HG03565 (cell line): ENCODE data around the gene IGSF8.
"Not testable (repeated sequence)": the region's sequence is repeated elsewhere in the genome, so short reads cannot be mapped to it uniquely, and the experiment has no call there.

Source experiments
- ATAC-seq: cut with Tn5 transposase; IDR thresholded peaks from one replicate; pipeline ENCODE4 v1.9.1; 2021; ENCODE audit warnings: mild to moderate bottlenecking, moderate library complexity; ENCODE audit not compliant: unreplicated experiment

The IGSF8 gene

DNA sequence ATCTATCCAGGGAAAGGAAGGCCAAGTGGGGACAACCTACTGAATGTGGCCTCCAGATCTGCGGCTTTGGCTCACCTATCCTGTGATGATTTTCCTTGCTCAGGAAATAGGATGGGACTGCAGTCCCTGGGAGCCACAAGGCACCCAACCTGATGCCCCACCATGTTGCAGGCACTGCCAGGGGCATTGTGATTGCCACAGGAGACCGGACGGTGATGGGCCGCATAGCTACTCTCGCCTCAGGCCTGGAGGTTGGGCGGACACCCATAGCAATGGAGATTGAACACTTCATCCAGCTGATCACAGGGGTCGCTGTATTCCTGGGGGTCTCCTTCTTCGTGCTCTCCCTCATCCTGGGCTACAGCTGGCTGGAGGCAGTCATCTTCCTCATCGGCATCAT is 29.0 kb upstream of the IGSF8 start:
- no peak for ATAC-seq

DNA sequence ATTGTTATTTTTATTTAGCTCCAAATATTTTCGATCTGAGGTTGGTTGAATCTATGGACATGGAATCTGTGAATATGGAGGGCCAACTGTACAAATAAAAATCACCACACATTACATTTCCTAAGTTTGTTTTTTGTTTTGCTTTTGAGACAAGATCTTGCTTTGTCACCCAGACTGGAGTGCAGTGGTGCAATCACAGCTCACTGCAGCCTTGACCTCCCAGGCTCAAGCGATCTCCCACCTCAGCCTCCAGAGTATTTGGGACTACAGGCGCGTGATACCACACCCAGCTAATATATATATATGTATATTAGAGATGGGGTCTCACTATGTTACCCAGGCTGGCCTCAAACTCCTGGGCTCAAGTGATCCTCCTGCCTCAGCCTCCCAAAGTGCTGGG is 27.9 kb upstream of the IGSF8 start:
- ATAC-seq, result not testable (repeated sequence)

DNA sequence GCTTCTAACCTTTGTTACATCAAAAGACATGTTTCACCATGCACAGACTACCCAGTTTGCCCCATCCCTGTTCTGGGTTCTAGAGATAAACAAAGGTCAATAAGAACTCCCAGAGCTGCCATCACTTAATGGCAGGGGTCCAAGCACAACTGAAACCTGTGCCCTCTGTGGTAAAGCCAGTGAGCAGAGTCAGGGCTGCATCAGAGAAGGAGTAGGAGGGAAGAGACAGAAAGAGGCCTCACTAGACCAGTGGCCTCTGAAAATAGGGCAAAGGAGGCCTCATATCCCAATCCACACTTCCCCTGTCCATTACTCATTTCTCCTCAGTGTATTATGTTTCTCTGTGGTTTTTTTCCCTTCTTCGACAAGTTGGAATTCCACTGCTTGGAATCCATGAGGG is 27.3 kb upstream of the IGSF8 start:
- no peak for ATAC-seq

DNA sequence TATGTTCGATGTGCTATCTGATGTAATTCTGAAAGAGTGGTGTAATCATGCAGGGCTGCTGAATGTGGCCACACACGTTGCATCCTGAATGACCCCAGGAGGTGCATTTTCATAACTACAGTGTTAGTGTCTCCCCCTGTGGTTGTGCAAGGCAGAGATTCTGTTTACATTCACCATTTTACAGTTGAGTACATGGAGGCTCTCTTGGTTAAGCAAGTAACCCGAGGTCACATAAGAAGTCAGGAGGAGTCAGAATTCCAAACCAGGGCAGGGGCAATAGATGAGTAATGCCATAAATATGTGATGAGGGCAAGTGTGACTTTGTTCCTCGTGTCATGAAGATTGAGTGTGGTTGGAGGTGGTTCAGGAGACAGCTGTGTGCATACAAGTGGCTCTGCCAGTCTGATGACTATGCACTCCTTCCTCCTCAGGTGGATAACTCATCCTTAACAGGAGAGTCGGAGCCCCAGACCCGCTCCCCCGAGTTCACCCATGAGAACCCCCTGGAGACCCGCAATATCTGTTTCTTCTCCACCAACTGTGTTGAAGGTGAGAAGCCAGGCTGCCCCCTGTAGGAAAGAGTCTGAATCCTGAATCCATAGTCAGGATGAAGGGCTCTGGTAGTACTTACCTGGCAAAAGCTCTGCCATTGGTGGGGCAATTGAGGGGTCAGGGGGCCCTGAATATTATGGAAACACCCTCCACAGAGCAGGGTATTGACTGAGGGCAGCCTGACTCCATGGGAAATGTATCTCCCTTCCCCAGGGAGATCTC is 26.5 kb upstream of the IGSF8 start:
- ATAC-seq, result no peak

DNA sequence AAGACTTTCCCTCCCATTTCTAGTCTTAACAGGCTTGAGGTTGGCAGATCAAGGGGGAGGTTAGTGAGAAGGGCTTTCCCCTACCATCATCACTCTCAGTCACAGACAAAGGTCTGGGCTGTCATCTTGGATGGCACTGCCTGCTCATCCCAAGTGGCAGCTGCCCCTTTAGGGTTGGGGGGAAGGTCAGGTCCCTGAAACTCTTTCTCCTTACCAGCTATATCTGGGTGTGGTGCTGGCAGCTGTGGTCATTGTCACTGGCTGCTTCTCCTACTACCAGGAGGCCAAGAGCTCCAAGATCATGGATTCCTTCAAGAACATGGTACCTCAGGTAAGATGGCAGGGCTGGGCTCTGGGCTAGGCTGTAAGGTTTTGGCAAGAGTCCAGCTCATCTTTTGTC is 25.3 kb upstream of the IGSF8 start:
- ATAC-seq, result no peak

DNA sequence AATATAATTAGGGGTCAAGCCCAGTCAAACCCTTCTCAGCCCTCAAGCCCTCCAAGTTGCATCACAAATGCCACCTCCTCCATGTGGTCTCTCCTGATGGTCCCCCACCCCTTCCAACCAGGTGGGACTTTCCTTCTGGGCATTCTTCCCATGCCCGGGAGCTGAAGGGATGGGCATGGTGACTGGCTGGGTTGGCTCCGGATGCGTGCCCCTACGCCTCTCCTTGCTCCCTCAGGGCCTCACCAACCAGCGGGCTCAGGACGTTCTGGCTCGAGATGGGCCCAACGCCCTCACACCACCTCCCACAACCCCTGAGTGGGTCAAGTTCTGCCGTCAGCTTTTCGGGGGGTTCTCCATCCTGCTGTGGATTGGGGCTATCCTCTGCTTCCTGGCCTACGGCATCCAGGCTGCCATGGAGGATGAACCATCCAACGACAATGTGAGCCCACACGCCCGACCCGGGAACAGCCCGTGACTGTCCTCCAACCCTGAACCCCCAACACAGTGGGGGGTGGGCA is 24.6 kb upstream of the IGSF8 start:
- ATAC-seq, result no peak

DNA sequence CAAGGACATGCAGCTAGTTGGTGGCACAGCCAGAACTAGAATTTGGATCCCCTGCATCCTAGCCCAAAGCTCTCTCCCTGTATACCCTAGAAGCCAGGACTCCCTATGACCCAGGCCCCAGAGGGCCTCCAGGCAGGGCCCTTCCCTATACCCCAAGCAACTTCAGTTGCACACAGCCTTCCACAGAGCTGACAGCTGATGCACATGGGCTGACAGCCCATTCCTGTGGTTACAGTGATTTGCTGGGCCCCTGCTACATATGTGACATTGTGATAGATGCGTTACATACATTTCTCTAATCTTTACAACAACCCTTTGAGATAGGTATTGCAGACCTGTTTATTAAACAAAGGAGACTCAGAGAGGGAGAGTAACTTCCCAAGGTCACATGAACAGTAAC is 23.0 kb upstream of the IGSF8 start:
- ATAC-seq, result no peak

DNA sequence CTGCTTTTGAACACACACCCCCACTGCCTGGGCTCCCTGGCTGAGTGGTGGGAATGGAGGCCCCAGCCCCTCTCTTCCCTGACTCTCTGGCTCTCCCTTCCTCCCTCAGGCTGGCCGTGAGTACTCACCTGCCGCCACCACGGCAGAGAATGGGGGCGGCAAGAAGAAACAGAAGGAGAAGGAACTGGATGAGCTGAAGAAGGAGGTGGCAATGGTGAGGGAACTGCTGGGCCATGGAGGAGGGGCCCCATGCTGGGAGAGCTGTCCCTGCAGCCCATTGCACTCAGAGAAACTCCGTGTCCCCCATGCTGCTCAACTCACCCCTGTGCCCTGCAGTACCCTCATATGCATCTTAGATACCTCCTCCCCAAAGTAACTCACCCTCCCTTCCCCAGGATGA is 22.4 kb upstream of the IGSF8 start:
- no peak for ATAC-seq

DNA sequence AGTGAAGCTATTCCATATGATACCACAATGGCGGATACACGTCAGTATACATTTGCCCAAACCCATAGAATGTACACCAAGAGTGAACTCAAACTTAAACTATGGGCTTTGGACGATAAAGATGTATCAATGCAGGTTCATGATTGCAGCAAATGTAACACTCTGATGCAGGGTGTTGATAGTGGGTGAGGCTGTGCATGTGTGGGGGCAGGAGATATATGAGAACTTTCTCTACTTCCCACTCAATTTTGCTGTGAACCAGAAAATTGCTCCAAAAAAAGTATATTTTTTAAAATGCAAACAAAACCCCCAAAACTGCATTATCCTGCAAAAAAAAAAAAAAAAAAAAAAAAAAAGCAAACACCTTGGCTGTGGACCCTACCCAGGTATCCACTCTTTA is 20.5 kb upstream of the IGSF8 start:
- ATAC-seq, result no peak

DNA sequence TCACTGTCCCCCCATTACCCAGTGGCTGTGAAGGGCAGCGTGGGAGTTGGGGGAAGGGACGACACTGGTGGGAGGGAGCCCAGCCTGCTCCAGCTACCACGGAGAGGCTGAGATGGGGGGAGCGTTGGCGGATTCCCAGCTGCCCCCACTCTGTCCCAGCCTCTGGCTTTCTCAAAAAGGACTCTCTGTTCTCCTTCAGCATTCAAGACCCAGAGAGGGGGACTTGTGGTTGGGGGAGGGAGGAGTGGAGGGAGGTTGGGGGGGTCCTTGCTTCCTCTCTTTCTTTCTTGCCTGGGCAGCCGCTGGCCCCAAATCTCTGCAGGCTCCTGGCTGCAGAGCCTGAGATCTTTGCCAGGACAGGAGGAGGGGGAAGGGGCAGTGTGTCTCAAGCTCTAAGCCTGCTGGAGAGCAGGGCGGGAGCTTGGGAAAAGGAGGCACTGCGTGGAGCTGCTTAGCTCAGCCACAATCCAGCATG is 19.3 kb upstream of the IGSF8 start:
- ATAC-seq, result no peak

DNA sequence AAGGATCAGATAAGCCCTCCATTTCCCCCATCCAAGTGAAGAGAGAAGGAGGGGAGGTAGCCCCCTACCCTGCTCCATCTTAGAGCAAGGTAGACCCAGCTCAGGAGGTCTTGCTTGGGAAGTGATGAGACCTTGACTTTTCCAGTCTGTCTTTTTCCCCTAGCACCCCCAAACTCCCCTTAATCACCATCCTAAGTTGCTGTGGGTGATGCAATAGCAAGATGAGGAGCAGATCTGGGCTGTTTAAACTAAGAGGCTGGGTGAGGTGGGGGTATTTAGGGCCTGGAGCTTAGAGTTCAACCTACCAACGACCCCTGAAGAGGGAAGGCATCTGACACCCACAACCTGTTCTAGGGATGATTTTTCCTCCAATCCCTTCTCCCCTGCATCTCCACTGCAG is 18.9 kb upstream of the IGSF8 start:
- no peak for ATAC-seq

DNA sequence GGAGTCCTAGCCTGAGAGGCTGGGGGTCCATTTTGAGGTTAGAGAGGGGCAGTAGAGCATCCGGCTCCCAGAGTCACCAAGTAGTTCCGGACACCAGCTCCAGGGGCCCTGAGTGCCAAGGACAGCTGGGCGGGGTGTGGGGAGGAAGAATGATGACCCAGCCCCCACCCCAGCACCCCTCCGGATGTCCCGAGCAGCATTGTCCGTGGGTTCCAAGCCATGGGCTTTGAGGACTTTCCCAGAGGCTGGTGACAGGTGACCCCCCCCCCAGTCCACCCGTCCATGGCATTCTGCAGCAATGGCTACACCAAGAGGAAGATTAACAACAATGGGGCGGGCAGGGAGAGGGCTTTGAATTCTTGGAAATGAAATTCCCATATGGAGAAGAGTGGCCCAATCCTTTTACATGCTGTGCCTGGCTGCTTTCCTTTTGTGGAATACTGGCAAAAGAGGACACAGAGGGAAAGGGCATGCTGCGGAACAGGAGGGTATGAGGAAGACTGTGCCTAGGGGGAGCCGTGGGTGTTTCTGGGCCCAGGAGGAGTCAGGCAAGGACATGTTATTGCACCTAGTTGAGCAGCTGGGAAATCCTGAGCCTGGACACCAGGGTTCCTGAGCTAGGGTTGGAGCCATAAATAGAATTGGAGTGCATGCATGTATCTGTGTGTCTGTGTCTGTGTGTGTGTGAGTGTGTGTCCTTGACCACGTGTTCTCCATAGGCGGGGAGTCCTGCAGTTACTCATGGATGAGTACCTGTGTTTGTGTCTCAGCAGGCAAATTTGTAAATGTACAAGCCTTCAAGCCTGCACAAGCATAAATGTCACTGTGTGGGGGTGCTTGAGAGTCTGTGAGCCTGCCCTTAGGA is 18.1 kb upstream of the IGSF8 start:
- no peak for ATAC-seq

DNA sequence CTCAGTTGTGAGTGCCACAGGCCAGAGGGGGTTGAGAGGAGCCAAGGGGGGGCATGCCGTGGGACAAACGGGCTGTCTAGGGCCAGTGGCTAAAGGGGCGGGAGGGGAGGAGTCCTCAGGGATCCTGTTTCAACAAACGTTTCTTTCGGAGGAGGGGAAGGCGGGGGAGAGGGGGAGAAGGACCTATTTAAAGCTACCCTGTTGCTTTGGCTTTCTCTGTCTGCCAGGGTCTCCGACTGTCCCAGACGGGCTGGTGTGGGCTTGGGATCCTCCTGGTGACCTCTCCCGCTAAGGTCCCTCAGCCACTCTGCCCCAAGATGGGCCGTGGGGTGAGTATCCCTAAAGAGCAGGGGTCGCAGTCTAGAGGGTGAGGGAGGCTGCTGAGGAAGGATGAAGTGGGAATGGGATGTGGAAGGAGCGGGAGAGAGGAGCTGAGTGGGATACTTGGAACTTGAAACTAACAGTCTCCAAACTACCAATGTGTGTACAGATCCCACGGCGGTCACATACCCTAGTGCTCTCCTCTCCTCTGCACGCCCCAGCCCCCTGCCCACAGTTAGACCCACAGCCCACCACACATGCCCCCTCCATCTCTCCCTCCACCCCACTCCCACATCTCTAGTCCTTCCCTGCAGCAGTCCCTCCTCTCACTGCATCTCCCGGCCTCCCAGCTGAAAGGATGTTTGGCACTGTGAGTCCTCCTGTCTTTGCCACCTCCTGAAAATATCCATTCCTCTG is 17.3 kb upstream of the IGSF8 start, which contains the start of gene ATP1A2:
Gene ATP1A2, plus strand, starts transcription at position 215 of the 738 bp plus-strand sequence. Its CDS starts 103 bp downstream, at position 318.
- no peak for ATAC-seq

DNA sequence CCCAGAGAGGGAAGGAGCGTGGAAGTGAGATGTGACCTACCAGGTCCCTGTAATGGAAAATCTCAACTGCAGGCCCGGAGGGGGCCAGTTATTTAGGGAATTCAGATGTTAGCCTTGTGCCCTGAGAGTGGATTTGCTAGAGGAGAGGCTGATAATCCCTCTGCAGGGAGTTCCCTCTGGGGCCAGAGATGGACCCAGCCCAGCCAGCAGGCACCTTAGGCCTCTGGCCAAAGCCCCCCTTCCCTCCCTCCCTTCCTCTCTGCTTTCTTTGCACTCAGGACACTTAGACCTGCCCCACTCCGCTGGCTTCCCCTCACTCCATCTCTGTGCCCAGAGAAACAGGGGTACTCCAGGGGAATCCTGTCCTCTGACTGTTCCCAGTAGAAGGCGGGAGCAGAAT is 15.7 kb upstream of the IGSF8 start:
- no peak for ATAC-seq

DNA sequence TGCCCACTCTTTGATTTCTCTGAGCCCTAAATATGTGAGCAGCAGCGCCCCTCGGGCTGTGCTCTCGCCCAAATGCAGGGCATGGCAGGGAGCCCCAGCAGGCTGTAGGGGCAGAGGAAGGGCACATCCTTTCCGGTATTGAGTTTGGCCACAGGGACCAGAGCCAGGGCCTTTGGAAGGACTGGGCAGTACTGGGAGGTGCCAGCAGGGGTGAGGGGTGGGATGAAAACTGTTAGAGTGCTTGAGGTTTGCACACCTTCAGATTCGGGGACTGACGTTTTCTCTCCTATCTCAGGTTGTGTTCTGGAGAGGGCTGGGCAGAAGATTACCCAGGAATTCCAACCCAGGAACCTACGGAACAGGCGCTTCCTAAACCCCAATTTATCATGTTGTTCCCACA is 15.0 kb upstream of the IGSF8 start:
- ATAC-seq, result no peak

DNA sequence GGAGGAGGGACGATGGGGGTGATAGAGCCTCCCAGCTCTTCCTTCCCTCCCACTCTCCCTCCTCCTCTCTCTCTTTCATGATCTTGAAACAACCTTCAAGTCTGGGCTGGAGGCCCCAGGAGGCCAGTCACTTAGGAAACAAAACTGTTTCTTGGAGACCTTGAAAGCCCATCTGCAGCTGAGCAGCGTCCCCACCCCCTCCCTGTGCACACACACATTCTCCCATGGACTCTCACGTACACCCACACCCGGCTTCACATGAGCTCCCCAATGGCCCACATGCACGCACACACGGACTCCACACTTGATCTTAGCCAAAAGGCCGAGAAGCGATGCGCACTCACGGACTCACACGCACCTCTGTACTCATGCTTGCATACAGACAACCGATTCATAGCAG is 13.9 kb upstream of the IGSF8 start:
- no peak for ATAC-seq

DNA sequence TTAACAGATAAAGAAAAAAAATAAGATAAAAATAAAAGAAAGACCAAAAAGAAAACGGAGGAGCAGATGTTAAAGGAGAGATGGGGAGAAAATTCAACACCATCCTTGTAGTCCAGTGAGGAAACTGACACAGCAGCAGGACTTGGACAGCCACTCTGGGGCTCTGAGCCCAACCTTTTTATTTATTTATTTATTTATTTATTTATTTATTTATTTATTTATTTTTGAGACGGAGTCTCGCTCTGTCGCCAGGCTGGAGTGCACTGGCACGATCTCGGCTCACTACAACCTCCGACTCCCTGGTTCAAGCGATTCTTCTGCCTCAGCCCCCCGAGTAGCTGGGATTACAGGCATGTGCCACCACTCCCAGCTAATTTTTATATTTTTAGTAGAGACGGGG is 13.0 kb upstream of the IGSF8 start:
- ATAC-seq, result not testable (repeated sequence)

DNA sequence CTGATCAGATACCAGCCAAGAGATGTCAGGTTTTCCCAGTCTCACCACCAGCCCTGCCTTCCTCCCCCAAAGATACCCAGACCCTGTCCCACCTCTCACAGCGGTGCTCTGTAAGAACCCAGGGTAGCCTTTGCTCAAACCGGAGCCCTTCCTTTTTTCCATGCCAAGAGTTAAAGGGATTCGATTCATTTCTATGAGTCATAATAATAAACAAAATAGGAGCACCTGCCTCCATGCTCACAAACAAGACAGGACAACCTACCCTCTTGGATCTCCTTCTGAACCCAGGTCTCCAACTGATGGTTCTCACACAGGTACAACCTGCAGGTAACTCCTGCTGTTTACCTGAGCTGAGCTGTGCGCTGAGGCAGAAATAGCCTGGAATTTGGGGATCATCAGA is 11.3 kb upstream of the IGSF8 start:
- ATAC-seq, result no peak

DNA sequence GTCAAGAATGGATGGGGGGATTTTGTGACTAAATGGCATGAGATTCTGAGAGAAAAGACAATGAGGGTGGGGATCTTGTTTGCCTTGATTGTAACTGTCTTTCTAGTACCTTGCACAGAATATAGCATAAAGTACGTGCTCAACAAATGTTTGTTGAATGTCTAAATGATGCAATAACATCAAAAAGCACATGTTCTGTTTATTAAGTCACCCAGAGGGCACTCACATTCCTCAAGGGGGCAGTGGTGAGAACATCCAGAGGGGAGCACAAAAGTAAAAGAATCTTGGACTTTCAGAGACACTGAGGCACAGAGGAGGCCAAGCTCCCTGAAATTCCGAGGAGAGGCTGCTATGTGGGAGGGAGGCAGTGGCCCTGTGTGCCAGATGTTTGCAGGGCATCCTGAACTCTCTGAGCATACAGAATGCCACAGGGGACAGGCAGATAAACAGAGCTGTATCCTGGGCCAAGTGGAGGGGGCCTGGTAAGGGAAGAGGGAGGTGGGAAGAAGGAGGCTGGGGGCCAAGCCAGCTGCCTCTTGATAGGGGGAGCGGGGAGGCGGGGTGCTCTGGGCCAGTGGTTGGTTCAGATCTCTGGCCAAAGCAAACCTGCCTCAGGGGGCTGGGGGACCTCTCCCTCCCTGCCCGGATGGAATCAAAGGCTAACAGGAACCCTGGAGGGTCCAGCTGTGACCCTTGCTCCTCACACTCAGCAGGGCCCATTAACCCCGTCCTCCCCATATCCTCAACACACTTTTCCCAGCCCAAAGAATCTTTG is 10.7 kb upstream of the IGSF8 start:
- no peak for ATAC-seq

DNA sequence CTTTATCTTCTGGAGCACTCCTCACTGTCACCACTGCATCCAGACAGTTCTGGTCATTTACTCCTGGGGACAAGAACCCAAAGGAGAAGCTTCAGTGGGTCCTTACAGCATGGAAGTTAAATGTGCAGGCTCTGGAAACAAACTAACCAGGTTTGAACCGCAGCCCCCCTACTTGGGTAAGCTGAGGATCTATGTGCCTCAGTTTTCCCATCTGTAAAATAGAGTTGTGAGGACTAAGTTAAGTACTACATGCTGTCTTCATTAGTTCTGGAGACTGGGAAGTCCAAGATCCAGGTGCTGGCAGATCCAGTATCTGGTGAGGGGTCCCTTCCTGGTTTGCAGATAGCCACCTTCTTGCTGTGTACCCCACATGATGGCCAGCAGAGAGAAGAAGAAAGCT is 9.1 kb upstream of the IGSF8 start:
- no peak for ATAC-seq
